IPS DF 4.7 (cell line): ENCODE measurements around the gene SNX5.
"Not testable (repeated sequence)": the region's sequence is repeated elsewhere in the genome, so short reads cannot be mapped to it uniquely, and the experiment has no call there.

Experiments
- DNase-seq: peaks from one replicate; pipeline ENCODE4 v3.0.0-alpha.2; 2013; ENCODE audit warnings: low spot score; ENCODE audit errors: extremely low read depth

Gene SNX5

GRCh38 chr20:17960400-17960885 lies 8.2 kb downstream of the SNX5 start:
- not testable (repeated sequence) for DNase-seq

- DNase-seq = no peak
These were observed 9.4 kb downstream of the SNX5 start for GRCh38 chr20:17959257-17959627.

- DNase-seq = no peak
These were observed 10.0 kb downstream of the SNX5 start for GRCh38 chr20:17958373-17959256.

GRCh38 chr20:17957505-17958363 lies 10.9 kb downstream of the SNX5 start:
- no peak for DNase-seq

GRCh38 chr20:17956099-17956685 lies 12.4 kb downstream of the SNX5 start:
- DNase-seq = no peak

GRCh38 chr20:17955302-17955701 lies 13.3 kb downstream of the SNX5 start:
- DNase-seq = no peak

GRCh38 chr20:17953935-17954334 lies 14.7 kb downstream of the SNX5 start:
- no peak for DNase-seq

GRCh38 chr20:17952692-17953684 lies 15.6 kb downstream of the SNX5 start:
- DNase-seq = no peak

- no peak for DNase-seq
These were observed 17.3 kb downstream of the SNX5 start for GRCh38 chr20:17951323-17951722.

- no peak for DNase-seq
These were observed 17.9 kb downstream of the SNX5 start for GRCh38 chr20:17950670-17951069.

- DNase-seq = no peak
These were observed 18.7 kb downstream of the SNX5 start for GRCh38 chr20:17949899-17950298.

- no peak for DNase-seq
These were observed 20.2 kb downstream of the SNX5 start for GRCh38 chr20:17948442-17948841.

GRCh38 chr20:17947474-17947815 lies 21.1 kb downstream of the SNX5 start:
- no peak for DNase-seq

GRCh38 chr20:17946572-17947473 lies 21.8 kb downstream of the SNX5 start:
- no peak for DNase-seq

- DNase-seq = no peak
These were observed 22.6 kb downstream of the SNX5 start for GRCh38 chr20:17946040-17946439.

- no peak for DNase-seq
These were observed 23.6 kb downstream of the SNX5 start for GRCh38 chr20:17944854-17945474.

- DNase-seq = no peak
These were observed 25.3 kb downstream of the SNX5 start for GRCh38 chr20:17943343-17943742.

GRCh38 chr20:17941826-17942196 lies 26.8 kb downstream of the SNX5 start:
- DNase-seq = no peak

GRCh38 chr20:17941087-17941825 lies 27.3 kb downstream of the SNX5 start:
- DNase-seq = no peak
